Psoas muscle (tissue), 8 donors: ENCODE results near the gene WDR53. TPM values are rescaled to one million over a fixed set of nuclear protein-coding genes. Genes with fewer than 3 reads are reported as not detected.
A peak's percentile ranks its signal among the peaks of the same experiment; 100 is the strongest.

Source experiments
- ATAC-seq, 4 donors: fragments of 200-7000 bp; cut with Tn5 transposase; one replicate each; pipeline ENCODE4 v1.9.1; 2020; ENCODE audit warnings: moderate library complexity in 3 of 4, mild to moderate bottlenecking in 2 of 4
- DNase-seq, 2 donors: peaks; one replicate each; pipeline ENCODE4 v3.0.0-alpha.2; 2020
- H3K27ac ChIP-seq: fragments of 200-600 bp; one replicate; pipeline ENCODE4 v1.8.0; 2022
- H3K27me3 ChIP-seq, 3 donors: fragments of 200-600 bp in 1 of 3; one replicate each; pipeline versions ENCODE4 v1.6.1 to v1.8.0; 2013 to 2022; ENCODE audit warnings: low read length in 2 of 3, mild to moderate bottlenecking in 2 of 3, moderate library complexity in 1 of 3; ENCODE audit not compliant: insufficient read depth in 3 of 3
- H3K36me3 ChIP-seq, 2 donors: fragments of 200-600 bp in 1 of 2; one replicate each; pipeline versions ENCODE4 v1.6.1 to v1.8.0; 2013 to 2022; ENCODE audit warnings: low read depth in 1 of 2, mild to moderate bottlenecking in 1 of 2, moderate library complexity in 1 of 2; ENCODE audit not compliant: insufficient read depth in 1 of 2
- H3K4me1 ChIP-seq: fragments of 200-600 bp; one replicate; pipeline ENCODE4 v1.8.0; 2022
- H3K4me3 ChIP-seq: fragments of 200-600 bp; one replicate; pipeline ENCODE4 v1.8.0; 2022; ENCODE audit warnings: mild to moderate bottlenecking
- H3K9me3 ChIP-seq: fragments of 200-600 bp; one replicate; pipeline ENCODE4 v1.8.0; 2022
- CTCF ChIP-seq: fragments of 200-600 bp; IDR thresholded peaks from one replicate; pipeline ENCODE4 v1.8.0; 2022; ENCODE audit warnings: antibody characterized with exemption
- WGBS, 3 donors: extraction: QIAGEN DNeasy Blood & Tissue Kit; methylation state at CpG; one replicate each; pipeline versions ENCODE4 v1.1.6 to v1.1.7; 2013; 5-methylcytosine and 5-hydroxymethylcytosine counted together
- intact Hi-C, 2 donors: fragments of 100-400 bp; cut with DNase I; formaldehyde crosslinking; loops; one replicate each; pipeline versions ENCODE4 v1.11.0 to v1.14.2; 2022
- polyA plus RNA-seq, 3 donors: library from polyadenylated mRNA; stranded (reverse); fragments of 200-250 nt; gene quantifications; one replicate each; pipeline ENCODE4 v1.2.3, GENCODE V29; 2013
- total RNA-seq, 4 donors: library from RNA; stranded (reverse); fragmentation: NEBNext Ultra II Directional in 2 of 4; extraction: Animal tissue kit (Norgen Biotek cat#: 25700) in 2 of 4; gene quantifications; one replicate each; pipeline versions ENCODE4 v1.2.1 to v1.2.4, GENCODE V29; 2021 to 2023
- donor health status: healthy with polysubstance abuse.
- donor health status: DM: no; HTN: no; CAD: no; lungs with moderate emphysema.
- donor health status: Bipolar disorder and iron deficiency.
- donor health status: healthy.
- donor health status: DM: yes; HTN: yes; CAD: no.
- donor health status: DM: no; HTN: no; CAD: no.
- donor health status: DM: no; HTN: no; CAD: no.
- donor health status: DM: yes; HTN: yes; CAD: no.

WDR53 gene
- total and polyA plus RNA-seq, 7 donors, result 4.4 to 18.9 (median 10.5) TPM

DNA sequence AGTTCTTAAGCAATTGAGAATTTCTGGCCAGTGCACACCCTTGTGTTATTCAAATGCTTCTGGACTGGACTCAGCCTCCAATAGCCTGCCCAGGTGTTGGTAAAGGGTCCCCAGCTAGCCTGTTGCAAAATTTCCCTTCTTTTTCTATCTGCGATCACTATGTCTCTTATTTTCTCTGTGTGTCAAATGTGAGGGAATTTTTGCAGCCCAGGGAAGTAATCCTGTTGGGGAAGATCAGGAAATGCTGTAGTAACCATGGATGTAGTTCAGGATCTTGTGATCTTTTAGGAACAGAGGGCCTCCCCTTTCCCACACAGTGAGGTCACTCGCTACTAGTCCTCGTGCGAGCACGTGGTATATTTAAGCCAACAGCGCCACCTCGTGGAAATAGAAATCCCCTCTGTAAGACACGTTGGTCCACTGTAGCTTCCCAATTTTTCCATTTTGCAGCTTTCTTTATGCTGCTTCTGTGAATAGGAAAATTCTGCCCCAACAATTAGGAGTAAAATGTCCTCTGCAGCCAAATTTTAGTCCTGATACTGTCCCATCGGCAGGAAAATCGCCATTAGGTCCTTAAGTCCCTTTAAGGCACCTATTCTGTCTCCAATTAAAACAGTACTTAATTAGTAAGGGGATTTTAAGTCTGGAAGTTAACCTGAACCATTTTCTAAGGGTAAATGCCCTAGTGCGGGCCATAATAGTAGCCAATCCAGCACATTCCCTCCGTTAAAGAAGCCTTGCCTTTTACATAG, 49.2 kb downstream of the WDR53 start:
- peak; percentile 76 for TF ChIP-seq CTCF
- ATAC-seq (peak; percentile 82 to 88 (median 85)), DNase-seq (peak; percentile 53 to 75)
- Histone ChIP-seq H3K4me3 (no peak overlapping the region), H3K36me3 (no peaks in the 10 kb centered on the region), H3K27me3 (no peaks in the 10 kb centered on the region), H3K9me3 (peaks cover 12% of the 10 kb centered on the region), H3K27ac (no peak overlapping the region), H3K4me1 (peaks cover 12% of the 10 kb centered on the region)
- 37 to 46% (median 38%) methylated on average over 12 of the region's 12 CpGs for WGBS, 3 donors
- intact Hi-C loops, result loop anchor here (1.0 to 10.0 kb wide), 3 partner anchors 33 to 267 kb away; no protein-coding TSS in a partner anchor

DNA sequence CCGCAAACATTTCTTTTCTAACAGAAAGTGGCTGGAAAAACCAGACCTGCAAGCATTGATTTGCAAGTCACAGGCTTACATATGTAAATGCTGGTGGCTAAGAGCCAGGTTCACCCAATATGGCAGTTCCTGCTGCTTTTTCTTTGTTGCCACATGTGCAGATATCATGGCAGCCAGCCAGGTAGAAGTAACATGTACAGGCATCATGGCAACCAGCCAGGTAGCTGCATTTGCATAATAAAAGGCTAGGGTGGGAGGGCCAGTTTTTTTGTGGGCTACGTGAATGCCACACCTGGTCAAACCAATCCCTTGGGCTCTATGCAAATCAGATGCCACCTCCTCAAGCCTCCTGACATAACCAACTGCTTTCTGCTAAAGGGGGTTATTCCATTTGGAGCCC, 50.4 kb downstream of the WDR53 start:
- intact Hi-C loops, result loop anchor here (5.0 to 10.0 kb wide), 2 partner anchors 263 to 266 kb away; no protein-coding TSS in a partner anchor
- Histone ChIP-seq H3K9me3 (peaks cover 12% of the 10 kb centered on the region), H3K4me1 (peaks cover 13% of the 10 kb centered on the region), H3K36me3 (no peaks in the 10 kb centered on the region), H3K4me3 (no peak overlapping the region), H3K27ac (no peak overlapping the region), H3K27me3 (no peaks in the 10 kb centered on the region)
- 91 to 92% (median 92%) methylated on average over 2 of the region's 2 CpGs for WGBS, 3 donors
- no peak for TF ChIP-seq CTCF
- DNase-seq, result no peak
- no peak for ATAC-seq

- Histone ChIP-seq H3K27ac (no peak overlapping the region), H3K27me3 (no peaks in the 10 kb centered on the region), H3K4me1 (peaks cover 13% of the 10 kb centered on the region), H3K4me3 (no peak overlapping the region), H3K9me3 (peaks cover 12% of the 10 kb centered on the region), H3K36me3 (no peaks in the 10 kb centered on the region)
- intact Hi-C loops, result loop anchor here (5.0 to 10.0 kb wide), 2 partner anchors 262 to 265 kb away; no protein-coding TSS in a partner anchor
- 84 to 98% (median 85%) methylated on average over 2 of the region's 2 CpGs for WGBS, 3 donors
- DNase-seq (no peak), ATAC-seq (no peak)
- TF ChIP-seq CTCF, result no peak
Measured at GRCh38 chr3:196517162-196517800, 51.1 kb downstream of the WDR53 start.

DNA sequence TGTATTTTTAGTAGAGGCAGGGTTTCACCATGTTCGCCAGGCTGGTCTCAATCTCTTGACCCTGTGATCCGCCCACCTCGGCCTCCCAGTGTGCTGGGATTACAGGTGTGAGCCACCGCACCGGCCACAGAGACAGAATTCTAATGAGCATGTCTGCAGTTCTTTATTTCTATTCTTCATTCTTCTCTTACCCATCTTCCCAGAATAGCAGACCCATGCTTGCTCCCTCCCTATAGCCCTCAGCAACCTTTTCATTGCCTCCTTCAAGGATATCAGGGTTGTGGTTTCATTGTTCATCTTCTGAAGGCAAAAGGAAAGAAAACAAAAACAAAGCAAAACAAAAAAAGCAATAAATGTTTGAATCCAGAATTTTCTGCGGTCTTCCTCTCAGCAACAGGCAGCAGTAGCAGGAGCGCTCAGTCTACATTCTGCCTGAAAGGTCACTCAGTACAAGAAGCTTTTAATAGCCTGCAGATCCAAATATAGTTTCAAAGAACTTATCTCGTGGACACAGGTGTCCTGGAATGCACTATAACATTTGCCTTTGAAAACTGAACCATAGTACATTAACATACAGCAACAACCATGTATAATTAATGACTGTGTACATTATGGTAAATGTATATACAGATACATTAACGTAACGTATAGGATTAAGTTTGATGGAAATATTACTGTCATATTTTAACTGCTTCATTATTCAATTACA, 53.3 kb downstream of the WDR53 start, which contains the start of gene SMCO1:
TSS of gene SMCO1 (minus strand) at position 434 of the 709 bp plus-strand sequence. CDS start at position 297, 137 bp downstream.
- Histone ChIP-seq H3K27me3 (no peaks in the 10 kb centered on the region), H3K36me3 (no peaks in the 10 kb centered on the region), H3K9me3 (peaks cover 10% of the 10 kb centered on the region), H3K27ac (peak within 1 kb of the TSS; percentile 61), H3K4me1 (peaks cover 13% of the 10 kb centered on the region), H3K4me3 (peak within 1 kb of the TSS; percentile 33)
- ATAC-seq, result peak; percentile 77 to 93 (median 88)
- 34 to 49% (median 38%) methylated on average over 10 of the region's 10 CpGs for WGBS, 3 donors
- no peak for DNase-seq
- TF ChIP-seq CTCF, result no peak
- intact Hi-C loops, result loop anchor here (5.0 to 10.0 kb wide), 2 partner anchors 260 to 263 kb away; no protein-coding TSS in a partner anchor
